T47D (cell line): ENCODE measurements around the gene GALNT16.

ENCODE experiments used
- DNase-seq, 2 experiments: peaks; one replicate each; pipeline versions ENCODE4 v3.0.0 to v3.0.0-alpha.2; 2011 to 2012; ENCODE audit warnings: low read depth in 1 of 2, low spot score in 1 of 2
- JUND ChIP-seq: IDR thresholded peaks from 2 replicates; pipeline ENCODE4 v1.6.1; 2012; ENCODE audit warnings: low read depth
- in situ Hi-C: cut with HindIII; loops from 2 replicates; pipeline ENCODE4 v1.10.0; 2016; ENCODE audit warnings: low sequenced_read_pairs, low pct_unique_long_range_greater_than_20kb

GALNT16 gene

DNA sequence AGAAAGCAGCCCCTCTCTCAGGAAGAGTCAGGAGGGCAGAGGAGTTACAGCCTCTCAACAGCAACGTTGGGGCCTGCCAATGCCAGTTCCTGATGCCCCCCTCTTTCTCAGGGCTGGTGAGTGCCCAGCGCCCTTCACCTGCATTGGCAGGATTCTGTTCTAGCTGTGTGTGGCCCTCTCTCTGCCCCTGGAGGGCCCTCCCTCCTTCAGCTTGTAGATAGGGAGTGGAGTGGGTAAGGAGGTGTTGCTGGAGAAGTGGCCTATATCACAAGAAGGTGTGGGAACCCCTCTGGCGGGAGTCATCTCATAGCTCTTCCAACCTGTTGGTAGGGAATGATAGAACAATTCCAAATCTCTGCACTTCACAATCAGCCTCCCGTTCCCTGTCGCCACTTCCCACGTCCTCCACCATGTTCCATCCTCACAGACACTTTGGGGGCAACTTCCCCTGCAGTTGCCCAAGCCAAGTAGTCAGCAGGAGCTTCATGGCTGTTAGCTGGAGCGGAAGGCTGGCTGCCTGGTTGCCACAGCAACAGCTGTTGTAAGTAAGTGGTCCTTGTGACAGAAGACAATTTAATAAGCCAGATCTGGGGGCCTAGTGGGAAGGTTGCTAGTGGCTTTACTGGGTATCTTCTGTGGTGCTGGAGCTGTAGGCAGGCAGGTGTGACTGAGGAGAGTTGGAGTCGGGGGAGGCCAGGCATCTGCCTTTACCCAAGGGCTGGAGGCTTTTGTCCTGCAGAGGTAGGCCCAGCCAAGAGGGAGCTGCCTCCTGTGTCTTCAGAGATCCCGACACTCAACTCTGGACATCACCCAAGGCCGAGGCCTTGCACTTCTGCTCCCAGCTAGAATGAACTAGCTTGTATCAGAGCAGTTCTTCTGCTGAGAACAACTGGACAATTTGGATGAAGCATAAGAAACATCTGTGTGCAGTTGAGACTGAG is 38.4 kb downstream of the GALNT16 start:
- no peak for DNase-seq
- in situ Hi-C loops: no loop called here
- TF ChIP-seq JUND: no peak

DNA sequence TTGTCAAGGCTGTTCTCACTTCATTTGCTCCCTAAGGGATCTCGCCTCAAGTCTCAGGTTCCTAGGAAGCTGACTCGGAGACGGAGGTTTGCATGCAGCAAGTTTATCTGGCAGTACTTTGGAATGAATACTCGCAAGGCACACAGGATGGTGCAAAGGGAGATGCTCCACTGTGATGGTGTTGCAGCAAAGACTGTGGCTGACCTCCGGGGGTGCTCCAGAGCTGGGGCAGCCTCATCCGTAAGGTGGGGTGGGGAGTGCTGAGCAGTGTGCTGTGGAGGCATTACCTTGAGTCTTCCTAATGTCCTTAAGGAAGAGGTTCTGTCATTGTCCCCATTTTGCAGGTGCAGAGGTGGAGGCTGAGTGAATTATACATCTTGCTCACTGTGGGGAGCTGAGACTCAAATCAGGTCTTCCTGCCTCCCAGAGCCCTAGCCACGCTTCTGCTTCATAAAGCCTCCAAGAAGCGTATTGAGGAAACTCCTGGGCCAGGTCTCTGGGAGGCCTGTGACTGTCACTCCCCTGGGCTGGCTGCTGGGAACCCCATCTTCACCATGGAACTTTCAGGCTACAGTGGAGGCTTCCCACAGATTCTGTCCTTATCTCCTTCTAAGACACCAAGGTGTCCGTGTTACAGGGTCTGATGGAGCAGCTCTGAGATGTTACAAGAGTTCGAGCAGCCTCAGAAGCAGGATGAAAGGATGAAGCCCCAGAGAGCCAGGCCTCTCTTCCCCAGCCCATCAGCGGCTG is 39.5 kb downstream of the GALNT16 start:
- in situ Hi-C loops: no loop called here

DNA sequence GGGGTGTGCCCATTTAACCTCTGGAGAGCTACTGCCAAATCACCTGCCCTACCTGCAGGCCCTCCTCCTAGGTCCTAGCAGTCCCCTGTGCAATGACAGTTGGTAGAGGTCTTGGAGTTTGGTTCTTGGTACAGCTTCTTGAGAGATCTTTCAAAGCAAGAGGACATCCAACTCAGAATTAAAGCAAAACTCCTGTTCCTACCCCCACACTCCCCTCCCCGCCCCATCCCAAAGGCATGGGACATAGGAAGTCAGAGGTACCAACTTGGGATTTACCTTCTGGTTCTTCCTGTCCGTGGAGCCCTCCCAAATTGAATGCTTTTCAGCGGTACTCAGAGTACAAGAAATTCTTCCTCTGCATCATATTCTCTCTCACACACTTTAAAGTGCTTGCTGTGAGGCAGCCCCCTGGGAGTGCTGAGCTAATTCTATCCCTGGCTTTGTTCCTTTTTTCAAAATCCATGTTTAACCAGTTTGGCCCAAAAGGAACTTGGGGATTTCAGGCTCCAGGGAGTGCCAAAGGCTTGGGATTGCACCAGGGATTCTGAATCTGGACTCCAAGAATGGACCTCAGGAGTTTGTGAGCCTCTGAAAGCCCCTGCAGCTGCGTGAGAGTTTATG is 40.8 kb downstream of the GALNT16 start:
- in situ Hi-C loops: no loop called here
- no peak for DNase-seq
- no peak for TF ChIP-seq JUND

More for the DNA sequence above, 39.5 kb downstream of the GALNT16 start:
- TF ChIP-seq JUND: no peak
- DNase-seq: no peak

DNA sequence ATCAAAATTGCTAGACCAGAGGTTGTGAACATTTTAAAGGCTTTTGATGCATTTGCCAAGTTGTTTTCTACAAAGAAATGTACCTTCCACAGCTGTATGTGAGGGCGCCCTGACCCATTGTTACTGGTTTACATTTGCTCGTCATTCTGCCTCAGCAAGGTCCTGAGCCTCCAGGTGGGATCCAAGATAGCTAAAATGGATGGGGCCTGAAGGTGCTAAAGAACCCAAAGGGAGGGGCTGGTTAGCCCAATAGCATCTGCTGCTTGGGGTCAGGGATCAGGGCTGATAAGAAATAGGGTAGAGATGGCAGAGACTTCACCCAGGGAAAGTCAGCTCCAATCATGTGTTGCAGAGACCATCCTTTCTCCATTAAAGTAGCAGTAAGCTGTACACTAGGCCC is 43.1 kb downstream of the GALNT16 start:
- DNase-seq: no peak
- in situ Hi-C loops: no loop called here
- no peak for TF ChIP-seq JUND

DNA sequence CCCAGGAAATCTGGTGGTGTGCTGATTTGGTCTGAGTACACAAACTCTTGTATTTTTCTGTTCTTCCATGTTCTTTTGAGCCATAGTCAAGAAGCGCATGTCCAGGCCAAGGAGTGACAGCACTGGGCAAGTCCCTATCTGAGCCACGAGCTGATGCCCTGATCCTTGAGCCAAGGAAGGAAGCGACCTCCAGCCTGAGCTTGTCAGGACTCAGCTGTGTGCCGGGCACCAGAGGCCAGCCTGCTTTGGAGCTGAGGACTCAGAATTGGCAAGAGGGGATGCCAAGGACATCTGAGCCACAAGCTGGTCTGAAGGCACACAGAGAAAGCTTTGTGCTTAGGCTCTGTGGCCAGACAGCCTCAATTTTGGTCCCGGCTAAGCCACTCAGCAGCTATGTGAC is 52.6 kb downstream of the GALNT16 start:
- no peak for DNase-seq
- in situ Hi-C loops: no loop called here
- TF ChIP-seq JUND: no peak

DNA sequence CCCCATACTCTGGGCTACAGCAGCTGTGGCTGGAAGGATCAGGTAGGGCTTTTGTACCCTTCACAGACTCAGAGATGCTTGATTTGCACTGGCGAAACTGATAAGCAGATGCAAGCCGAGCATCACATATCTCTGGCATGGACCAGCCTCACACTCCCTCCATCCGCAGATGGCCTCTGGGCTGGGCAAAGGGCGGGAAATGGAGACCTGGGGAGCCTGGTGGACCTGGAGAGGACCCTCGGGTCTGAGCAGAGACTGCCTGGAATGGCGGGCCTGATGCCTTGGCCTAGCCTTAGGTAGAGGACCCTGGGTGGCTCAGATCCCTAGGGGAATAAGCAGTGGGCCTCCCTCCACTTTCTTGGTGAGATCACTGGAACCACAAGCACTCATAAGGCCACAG is 53.2 kb downstream of the GALNT16 start:
- no peak for DNase-seq
- in situ Hi-C loops: no loop called here
- no peak for TF ChIP-seq JUND

DNA sequence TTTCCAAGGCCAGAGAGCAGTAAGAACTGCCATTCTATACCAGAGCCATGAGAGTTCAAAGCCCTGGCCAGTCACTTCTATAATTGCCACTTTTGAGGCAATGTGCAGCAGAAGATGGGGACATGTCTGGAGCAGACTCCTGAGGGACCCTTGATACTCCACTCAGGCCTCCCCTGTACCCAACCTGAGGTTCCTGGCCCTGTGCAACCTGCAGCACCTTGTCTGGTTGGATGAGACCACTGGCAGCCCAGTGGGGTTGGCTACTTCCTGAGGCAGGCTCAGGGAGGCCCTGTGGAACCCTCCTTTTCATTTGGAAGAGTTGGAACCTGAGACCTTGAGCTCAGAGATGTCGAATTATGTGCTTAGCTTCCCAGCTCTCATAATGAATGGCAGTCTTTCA is 54.4 kb downstream of the GALNT16 start:
- no peak for DNase-seq
- no peak for TF ChIP-seq JUND
- in situ Hi-C loops: no loop called here

DNA sequence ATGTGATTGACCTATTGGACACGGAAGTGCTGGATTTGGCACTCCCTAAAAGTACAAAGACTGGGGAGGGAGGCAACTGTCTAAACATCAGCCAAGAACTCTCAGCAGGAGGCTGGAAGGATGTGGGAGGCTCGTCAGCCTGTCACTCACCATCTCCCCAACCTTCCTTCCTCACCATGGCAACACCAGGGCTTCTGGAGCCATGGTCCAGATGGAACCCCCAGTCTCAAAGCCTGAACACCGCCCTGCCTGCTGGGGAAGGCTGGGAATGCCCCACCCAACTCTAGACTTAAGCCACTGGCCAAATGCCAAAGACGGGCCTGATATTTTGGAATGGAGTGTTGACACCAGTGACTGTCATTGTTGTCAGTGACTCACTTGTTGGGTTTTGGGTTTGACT is 55.3 kb downstream of the GALNT16 start:
- no peak for DNase-seq
- in situ Hi-C loops: no loop called here
- no peak for TF ChIP-seq JUND

DNA sequence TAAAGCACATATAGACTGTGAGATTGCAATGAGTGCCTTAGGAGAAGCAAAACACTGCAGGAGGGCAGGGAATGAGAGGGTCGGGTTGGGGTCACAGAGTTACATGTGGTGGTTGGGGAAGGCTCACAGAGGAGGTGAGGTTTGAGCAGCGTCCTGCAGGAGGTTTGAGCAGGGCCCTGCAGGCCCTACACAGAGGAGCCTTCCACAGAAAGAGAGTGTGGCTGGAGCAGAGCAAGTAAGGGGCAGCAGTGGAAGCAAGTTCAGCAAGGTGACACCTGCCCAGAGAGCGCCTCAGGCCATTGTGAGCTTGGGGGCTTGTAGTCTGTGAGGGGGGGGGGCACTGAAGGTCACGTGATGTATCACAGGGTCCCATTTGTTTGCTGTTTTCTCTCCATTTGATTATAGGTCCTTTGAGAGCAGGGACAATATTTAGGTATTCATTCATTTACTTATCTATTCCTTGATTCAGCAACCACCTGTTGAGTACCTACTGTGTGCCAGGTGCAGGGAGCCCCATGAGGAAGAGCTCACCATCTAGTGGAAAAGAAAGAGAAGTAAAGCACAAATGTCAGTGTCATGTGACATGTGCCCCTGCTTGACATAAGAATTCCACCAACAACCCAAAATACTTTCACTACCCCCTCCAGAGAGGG is 56.6 kb downstream of the GALNT16 start:
- in situ Hi-C loops: no loop called here
- TF ChIP-seq JUND: no peak

DNA sequence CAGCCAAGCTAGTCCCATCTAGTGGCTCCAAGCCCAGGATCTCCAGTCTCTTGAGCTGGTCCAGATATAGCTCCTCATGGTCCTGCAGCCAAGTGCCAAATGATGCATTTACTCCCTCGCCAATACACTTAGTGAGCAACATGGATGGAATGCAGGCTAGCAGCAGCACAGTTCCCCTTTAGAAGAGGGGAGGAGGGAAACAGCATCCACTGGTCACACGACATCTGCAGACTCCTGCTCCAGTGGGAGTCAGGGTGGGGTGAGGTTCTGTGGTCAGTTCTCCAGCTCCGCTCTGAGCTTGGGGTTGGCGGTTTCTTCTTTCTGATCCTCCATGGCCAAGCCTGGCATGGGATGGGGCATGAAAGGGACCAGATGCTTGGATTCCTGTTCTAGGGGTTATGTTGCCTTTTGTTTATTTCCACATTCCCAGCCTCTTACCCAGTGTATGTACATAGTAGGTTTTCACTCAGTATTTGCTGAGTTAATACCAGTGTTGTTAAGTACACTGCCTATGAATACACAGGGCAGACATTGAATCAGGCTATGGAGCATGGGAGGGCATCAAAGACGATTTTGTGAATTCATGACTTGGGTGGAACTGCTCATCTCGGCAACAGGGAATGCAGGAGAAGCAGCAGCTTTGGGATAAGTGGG is 57.3 kb downstream of the GALNT16 start:
- in situ Hi-C loops: no loop called here
- no peak for TF ChIP-seq JUND
- DNase-seq: peak; percentile 58 to 68

More for the DNA sequence above, 56.6 kb downstream of the GALNT16 start:
- DNase-seq: no peak

DNA sequence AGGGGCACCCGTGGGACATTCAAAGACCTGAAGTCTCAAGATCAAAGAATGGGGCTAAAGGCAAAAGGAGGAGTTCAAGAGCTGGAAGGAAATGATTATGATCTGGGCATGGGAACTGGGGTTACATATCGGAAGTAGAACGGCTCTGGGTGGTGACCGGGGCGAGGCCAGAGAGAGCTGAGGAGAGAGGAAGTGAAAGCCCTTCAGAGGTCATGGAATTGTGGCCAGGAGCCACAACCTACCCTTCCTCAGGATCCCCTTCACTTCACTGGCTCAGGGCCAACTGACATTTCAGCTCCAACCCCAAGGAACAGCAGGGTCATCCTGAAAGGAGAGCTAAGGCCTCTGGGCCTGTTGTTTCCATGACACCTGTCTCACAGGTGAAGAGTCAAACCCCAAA is 57.8 kb downstream of the GALNT16 start:
- in situ Hi-C loops: no loop called here
- no peak for TF ChIP-seq JUND
- DNase-seq: no peak

DNA sequence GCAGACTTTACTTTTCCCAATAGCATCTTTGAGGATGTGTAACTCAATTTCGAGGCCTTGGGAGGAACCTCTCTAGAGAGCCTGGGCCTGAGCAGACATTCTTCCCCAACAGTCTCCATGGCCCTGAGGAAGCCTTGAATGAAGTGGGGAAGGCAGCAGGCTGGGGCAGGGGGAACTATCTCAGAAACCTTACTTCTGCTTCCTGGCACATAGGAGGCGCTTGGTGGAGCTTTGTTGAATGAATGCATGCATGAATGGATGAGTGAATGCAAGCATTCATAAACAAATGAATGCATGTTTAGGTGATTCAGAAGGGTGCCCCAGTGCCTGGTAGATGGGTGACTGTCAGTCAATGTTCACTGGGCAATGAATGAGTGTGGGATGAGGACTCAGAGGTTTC is 58.3 kb downstream of the GALNT16 start:
- TF ChIP-seq JUND: no peak
- DNase-seq: no peak
- in situ Hi-C loops: no loop called here
